Fibroblast of gingiva (primary cell): ENCODE data around the gene TBX21.

ENCODE experiments used
- DNase-seq: peaks from one replicate; pipeline ENCODE4 v3.0.0-alpha.2; 2011; ENCODE audit warnings: low read depth

TBX21 gene

DNA sequence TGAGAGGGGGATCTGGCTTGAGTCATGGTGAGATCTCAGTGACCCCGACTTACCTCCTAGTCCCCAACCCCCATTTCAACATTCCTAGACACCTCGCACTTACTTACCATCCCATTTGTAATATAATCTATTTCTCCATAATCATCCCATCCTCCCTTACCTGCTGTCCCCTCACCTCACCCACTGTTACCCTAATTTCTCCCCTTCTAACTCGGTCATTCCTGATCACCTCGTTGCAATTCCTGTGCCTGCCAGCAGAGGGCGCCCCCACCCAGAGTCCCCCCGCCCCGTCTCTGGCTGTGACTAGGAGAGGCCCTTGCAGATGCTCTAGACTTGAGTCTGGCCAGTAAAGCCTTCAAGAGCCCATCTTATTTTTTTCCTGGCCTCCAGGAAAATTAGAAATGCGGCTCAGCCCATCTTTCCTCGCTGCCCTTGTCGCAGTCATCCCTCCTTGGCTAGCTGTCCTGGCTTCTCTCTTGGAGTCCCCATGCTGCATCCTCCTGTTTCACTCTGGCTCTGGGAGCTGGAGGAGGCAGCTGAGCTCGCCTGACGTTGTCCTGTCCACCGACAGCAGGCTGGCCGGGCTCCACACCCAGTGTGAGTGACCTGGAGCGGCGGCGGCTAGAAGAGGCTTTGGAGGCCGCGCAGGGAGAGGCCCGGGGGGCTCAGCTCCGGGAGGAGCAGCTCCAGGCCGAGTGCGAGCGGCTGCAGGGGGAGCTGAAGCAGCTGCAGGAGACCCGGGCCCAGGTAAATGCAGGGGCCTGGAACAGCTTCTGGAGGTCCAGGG lies 34.1 kb upstream of the TBX21 start:
- no peak for DNase-seq

DNA sequence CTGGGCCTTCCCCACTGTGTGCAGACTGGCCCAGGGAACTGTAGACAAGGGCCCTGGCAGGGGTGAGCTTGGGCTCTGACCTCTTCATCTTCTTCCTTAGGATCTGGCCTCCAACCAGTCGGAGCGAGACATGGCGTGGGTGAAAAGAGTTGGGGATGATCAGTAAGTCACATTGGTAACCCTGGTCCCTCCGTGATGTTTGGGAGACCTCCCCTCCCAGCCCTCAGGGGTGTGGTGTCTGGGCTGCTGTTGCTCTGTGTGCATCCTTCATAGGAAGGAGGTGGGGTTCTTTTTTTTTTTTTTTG lies 33.5 kb upstream of the TBX21 start:
- no peak for DNase-seq

DNA sequence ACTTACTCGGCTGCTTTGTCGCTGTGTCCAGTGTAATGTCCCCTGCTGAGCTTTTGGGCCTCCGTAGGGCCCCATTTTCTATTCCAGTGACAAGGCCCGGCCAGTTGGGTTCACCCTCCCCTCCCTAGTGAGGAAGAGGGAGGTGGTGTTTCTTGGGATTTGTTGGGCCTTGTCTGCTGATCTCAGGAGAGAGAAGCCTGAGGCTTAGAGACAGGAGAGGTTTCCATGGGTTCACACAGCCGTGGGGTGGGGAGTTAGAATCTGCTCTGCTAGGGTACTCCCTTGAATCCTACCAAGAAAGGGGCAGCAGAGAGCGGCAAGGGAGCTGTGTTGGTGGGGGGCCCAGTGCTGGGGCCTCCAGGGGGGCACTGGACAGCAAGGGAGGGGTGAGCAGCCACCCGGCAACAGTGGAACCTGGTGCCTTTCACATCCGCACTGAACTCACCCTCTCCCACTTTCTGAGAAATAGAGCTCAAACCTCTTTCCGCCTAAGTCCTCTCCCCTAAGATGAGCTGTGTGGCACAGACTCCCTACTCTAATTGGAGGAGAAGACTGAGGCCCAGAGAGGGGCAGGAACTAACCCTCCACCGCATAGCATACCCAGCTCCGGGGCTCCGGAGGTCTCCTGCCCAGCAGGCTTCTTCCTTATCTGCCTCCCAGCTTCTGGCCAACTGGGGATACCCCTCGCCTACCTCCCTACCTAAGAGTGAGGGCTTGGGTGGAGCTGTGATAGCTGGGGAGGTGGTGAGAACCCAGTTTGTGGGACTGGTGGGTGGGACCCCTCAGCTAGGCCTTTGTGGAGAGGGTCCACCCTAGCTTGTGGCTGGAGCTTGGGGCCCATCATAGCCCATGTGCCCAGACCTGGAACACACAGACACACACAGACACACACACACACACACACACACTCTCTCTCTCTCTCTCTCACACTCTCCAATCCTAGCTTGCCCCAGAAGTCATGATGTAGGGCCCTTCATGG lies 32.3 kb upstream of the TBX21 start:
- no peak for DNase-seq

DNA sequence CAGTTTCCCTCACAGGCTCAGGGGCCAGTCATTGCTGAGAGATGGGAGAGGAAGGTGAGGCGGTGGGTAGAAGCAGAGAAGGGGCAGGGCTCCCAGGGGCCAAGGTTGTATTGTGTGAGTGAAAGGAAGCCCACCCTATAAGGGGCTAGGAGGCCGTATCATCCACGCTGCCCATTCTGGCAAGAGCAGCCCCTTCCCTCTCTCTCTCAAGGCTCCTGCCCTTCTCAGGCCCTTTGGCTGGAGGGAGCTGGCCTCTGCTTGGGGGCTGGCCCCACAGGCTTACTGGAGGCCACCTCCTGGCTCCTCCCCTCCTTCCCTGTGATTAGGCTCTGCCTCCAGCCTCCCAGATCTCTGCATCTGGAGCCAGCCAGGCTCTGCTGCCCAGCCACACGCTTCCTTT lies 31.4 kb upstream of the TBX21 start:
- DNase-seq = no peak

DNA sequence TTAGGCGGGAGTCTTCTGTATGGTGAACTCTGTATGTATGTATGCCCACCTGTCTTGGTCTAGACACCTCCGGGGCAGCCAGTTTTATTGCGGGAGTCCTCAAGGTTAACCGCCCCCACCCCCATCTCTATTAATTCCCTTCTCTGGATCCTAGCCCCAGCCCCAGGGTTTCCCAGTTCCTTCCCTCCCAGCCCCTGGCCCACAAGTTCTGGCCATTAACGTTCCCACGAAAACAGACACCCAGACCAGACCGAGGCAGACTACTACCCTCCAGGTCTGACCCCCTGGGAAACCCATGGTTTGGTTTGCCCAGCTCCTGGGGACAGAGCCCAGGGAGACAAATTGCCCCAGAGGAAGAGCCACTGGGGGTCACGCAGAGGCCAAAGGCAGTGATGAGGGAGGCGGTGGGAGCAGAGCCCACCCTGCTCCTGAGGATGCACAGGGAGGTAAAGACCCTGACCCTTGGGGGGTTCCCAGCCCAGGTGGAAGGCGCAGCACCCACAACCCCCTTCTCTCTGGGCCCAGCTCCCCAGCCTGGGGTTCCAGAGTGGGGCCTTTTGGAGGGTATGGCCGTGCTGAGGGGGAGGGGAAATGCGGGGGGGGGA lies 30.5 kb upstream of the TBX21 start:
- no peak for DNase-seq

DNA sequence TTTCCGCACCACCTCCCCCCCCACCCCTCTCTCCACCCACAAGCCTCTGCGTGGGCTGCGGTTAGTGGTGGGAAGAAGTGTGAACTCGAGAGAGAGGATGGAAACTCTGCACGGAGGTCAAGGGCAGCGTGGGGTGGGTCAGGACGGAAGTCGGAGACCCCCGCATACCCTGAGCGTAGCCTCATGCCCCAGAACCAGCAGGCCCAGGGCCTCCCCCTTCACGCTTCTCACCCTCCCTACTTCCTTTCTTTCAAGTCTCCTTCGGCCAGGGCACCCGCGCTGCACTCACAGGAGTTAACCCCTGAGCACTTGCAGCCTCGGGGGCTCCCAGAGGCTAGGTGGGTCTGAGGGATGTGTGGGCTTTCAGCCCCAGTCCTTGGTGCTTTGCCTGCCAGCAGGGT lies 29.8 kb upstream of the TBX21 start:
- DNase-seq = no peak

DNA sequence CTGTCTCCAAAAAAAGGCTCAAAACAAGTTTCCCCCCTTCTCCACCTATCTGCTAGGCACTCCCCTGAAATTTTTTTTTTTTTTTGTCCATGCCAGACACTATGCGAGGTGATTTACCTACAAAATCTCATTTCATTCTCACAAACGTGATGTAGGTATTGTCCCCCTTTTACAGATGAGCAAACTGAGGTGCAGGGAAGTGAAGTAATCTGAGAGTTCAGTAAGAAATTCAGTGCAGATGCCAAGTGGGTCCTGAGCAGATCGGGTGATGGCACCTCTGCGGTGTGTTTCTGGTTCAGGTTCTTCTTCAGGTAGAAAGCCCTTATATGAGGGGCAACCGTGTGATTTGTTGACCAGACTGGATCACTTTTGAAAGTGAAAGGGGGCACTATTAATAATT lies 29.4 kb upstream of the TBX21 start:
- DNase-seq = no peak

DNA sequence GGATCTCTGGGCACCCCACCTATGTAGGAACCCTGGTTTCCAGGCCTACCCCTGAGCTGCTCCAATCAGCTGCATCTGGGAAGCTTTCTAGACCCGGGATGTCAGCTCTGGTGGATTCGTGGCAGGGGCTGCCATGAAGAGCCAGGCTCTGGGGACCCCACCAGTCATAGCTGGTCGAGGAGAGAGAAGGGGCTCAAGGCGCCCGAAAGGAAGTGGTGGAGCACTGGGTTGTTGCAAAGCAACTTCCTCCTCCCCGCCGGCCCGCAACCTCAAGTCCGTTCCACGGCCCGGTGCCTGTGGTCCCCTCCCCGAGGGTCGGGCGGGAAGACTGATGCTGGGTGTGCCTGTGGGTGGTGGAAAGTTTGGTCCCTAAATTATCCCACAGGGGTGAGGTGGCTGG lies 28.9 kb upstream of the TBX21 start:
- no peak for DNase-seq

DNA sequence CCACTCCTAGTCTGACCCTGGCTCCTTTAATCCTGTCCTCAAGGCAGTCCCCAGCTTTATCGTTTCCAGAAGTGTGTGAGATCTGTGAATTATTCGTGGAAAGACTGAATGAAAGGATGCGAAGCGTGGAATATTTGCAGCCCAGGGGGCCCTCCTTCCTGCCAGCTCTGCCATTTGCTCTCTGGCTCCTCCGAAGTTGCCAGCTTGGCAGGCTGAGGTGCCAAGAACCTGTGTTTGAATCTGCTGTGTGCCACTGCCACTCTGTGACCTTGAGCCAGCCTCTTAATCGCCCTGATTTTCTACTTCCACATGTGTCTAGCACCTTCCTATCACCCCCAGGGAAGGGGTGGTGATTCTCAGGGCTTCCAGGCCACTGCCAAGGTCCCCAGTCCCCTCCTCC lies 28.3 kb upstream of the TBX21 start:
- no peak for DNase-seq

DNA sequence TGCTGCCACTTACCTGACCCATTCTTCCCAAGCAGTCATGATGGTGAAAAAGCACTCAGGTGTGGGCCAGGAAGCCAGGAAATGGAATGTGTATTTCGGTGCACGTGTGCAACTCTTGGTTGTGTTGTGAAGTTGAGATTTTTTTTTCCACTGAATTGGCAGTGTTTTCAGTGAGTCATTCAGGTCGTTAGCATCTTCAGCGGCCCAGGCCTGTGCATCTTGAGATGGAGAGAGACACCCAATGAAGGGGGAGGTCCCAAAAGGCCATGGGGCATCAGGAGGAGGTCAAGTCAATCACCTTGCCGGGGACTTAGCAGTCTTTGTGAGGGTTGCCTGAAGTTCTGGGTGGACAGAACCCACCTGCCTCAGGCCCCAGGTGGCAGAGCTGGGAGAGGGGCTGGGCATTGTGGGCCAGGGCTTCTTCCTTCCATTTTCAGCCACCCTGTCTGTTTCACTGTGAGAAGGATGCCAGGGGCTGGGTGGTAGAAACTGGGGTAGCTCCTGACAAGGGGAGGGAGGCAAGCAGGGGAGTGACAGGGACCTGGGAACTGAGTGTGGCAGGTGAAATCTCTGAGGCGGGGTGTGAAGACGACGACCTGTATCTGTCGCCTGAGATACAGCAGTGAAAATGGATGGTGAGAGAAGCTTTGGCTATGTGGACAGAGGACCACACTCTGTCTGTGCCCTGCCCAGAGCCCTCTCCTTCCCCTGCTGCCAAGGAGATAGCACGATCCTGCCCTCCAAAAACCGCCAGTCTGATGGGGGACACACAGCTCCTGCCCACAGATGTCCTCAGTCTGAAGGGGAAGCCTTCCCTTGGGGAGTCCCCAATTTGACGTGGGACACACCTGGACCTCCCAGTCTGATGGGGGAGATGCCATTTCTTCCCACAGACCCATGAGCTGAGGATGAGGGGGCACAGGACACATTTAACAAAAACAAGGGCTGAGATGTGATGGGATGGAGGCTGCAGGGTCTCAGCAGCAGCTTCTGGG lies 27.2 kb upstream of the TBX21 start:
- DNase-seq = no peak

DNA sequence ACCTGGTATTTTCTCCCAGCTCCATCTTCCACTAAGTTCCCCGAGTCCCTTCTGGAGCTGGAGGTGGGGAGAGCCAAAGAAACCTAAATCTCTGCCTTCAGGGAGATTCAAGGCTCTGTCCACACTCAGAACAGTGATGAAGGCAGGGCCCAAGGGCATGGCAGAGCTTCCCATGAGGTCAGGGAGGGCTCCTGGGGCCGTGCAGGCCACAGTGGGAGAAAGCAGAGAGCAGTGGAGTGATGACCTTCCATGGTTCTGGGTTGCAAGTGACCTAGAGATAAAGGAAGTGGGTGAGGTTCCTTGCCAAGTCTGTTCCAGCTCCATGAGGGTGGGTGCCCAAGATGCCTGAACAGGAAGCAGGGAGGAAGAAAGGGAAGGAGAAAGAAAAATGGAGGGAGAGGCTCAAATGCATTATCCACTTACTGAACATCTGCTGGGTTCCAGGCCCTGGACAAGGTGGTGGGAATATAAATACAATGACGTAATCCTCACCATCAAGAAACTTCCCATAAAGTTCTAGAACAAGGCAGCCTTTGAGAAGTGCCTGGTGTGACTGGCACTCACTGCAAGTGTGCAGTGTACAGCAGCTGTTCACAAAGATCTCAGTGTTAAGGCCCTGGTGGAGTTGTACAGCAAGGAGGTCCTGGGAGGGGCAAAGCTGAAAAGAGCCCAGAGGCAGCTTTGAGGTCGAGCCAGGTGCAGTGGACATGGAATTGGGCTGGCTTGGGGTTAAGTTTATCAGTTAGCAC lies 25.8 kb upstream of the TBX21 start:
- no peak for DNase-seq

DNA sequence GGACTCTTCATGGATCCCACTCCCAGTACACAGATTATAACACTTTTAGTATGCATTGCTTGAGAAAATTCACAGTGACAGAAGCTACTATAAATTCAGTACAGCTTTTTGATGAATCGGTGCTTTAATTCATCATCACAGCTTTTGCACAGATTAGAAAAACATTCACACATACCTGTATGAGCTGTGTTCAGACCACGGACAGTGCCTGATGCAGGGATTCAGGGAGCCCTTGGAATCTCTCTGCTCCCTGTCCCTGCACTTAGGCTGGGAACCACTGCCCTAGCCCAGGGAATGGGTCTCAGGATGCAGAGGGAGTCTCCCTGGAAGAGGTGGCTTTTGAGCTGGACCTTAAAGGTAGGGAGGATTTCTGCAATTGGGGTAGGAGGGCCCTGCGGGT lies 25.2 kb upstream of the TBX21 start:
- DNase-seq = no peak

DNA sequence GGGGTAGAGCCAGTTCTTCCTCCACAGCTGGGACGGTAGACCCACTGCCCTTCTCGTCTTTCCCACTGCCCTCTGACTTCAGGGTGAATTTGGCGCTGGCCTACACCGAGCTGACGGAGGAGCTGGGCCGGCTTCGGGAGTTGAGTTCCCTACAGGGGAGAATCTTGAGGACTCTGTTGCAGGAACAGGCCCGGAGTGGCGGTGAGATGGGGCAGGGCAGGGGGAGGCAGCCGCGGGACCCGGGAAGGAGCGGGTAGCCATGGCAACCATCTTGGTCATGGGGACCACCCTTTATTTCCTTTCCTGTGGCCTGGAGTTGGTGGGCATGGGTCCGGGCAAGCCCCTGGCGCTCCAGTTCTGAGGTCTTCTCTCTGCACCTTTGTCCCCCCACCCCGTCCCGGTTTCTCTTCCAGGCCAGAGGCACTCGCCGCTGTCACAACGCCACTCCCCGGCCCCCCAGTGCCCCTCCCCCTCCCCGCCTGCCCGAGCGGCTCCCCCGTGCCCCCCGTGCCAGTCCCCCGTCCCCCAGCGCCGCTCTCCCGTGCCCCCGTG lies 24.6 kb upstream of the TBX21 start:
- DNase-seq = no peak

DNA sequence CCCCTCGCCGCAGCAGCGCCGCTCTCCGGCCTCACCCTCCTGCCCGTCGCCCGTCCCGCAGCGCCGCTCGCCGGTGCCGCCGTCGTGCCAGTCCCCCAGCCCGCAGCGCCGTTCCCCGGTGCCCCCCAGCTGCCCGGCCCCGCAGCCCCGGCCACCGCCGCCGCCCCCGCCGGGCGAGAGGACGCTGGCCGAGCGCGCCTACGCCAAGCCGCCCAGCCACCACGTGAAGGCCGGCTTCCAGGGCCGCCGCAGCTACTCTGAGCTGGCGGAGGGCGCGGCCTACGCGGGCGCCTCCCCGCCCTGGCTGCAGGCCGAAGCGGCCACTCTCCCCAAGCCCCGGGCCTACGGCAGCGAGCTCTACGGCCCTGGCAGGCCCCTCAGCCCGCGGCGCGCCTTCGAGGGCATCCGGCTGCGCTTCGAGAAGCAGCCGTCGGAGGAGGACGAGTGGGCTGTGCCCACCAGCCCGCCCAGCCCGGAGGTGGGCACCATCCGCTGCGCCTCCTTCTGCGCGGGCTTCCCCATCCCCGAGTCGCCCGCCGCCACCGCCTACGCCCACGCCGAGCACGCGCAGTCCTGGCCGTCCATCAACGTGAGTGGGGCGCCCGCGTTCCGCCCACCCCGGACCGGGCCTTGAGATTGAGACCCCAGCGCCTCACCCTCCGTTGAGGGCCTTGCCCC lies 24.0 kb upstream of the TBX21 start:
- DNase-seq = peak; percentile 53

DNA sequence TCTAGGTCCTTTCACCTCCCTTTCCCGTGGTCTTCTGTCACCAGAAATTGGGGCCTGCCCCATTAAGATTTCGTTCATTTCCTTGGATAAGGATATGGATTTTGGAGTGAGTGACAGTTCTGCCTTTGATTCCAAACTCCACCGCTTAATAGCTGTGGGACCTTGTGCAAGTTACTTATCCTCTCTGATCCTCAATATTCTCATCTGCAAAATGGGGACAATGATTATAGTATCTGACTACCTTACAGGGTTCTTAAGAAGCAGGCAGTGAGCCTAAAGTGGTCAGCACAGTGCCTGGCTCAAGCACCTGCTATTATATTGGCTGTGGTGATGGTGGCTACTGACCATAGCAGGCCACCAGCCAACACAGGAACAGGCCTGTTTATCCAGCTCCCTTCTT lies 23.4 kb upstream of the TBX21 start:
- no peak for DNase-seq

DNA sequence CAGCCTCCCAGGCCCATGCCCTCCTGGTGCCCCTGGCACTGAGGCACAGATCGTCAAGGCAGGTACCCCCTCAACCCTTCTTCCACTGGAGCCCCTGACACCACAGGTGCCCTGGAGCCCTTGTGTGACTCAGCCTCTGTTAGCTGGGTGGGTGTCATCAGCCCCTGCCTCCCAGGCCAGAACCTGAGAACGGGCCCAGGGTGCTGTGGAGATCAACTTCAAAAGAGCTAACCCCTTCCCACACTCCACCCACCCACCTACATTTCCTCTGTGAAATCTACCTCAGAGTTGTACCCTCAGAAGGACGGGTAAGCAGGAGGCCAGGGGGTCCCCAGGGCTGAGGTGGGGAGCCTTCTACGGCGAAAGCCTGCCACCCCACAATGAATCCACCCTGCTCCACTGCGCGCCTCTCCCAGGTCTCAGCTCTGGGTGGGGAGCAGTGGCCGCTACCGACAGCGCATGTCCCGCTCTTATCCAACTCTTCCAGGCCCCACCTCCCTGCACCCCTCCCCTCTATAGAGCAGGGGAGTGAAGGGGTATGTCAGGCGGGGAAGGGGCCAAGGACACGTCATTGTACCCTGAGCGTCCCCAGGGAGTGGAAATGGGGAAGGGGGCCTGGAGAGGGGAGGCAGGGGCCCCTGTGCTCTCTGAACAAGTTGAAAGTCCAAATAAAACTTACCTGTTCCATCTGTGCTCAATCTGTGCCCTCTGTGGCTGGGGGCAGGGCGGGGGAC lies 21.5 kb upstream of the TBX21 start:
- DNase-seq = no peak

DNA sequence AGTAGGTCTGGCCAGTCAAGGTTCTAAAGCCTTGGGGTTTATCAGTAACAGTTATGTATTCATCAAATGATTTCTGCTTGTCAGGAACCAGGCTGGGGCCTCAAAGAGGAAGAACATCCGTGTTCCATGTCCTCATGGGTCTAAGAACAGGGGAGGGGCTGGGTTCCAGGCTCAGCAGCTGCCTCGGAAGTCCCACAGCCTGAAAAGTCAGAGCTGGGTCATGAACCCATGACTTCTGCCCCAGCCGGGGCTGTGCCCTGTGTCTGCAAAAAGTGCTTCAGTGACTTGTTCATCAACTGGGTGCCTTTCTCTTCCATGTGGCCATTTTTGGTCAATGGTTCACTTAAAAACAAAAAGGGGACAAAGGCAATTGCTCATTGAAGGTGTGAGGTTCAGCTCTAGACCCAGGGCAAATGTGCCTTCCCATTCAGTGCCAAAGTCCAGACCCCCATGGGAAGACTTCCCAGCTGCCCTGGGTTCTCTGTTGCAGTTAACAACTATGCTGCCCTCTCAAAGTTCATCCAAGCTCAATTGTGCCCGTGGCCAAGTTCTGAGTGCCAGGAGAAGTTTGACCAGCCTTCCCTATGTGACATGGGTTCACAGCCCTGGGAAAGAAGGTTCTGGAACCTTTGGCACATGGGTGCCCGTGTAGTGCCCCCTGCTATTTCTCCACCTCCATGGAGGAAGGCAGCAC lies 20.6 kb upstream of the TBX21 start:
- DNase-seq = no peak

DNA sequence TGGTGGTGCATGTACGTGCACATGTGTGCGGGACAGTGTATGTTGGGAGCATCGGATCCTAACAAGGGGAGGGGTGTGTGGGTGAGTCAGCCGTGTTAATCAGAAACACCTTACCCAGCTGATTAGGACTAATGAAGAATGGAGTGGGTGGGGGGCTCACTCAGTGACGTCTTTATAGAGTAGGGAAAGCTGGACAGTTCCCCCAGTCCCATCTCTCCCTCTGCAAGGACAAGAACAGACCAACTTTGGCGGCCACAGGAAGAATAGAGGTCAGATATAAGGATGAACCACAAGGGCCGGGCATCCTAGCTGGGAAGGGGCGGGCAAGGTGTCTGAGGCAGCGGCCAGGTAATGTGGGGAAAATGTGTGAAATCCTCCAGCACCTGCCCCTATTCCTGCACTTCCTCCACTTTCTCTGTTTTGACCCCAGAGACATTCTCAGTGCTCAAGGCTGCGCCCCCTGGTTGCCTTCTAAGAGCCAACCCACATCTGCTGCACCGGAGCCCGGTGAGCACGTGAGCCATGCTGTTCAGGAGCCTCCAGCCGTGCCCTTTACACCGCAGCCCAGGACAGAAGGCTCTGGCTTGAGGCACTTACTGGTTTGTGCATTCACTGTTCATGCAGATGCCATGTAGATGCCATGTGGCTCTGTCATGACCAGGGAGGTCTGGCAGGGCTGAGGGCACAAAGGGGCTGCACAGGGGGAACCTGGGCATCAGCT lies 18.9 kb upstream of the TBX21 start:
- no peak for DNase-seq
